ENCODE data around the gene NRXN3. TPM values are rescaled to one million over a fixed set of nuclear protein-coding genes. Genes with fewer than 3 reads are reported as not detected.

Gene NRXN3
- polyA plus RNA-seq, 1 of the 3 experiments (the other 2 are of a cell fraction), result 1.6 TPM

- Histone ChIP-seq H3K27ac (ENCODE audit: low read depth in 2 of 2, low read length in 1 of 2) (no peak overlapping the region), H3K79me2 (ENCODE audit: insufficient read depth) (no peaks in the 10 kb centered on the region), H3K4me3 (ENCODE audit: low read depth in 2 of 2, low read length in 1 of 2) (no peak overlapping the region), H3K4me1 (ENCODE audit: control insufficient read depth in 1 of 2, insufficient read depth in 2 of 2, low read depth in 1 of 2, low read length in 1 of 2) (peaks cover 5 to 13% of the 10 kb centered on the region in 2 experiments; a peak in 3 of 4 replicates), H4K20me1 (ENCODE audit: insufficient read depth) (no peaks in the 10 kb centered on the region), H3K27me3 (ENCODE audit: insufficient read depth) (no peaks in the 10 kb centered on the region), H3F3A (replicated peaks; ENCODE audit: insufficient read depth) (no peaks in the 10 kb centered on the region), H3K9me2 (no peaks in the 10 kb centered on the region), H3K4me2 (no peak overlapping the region), H3K36me3 (replicated peaks in 1 of 2; ENCODE audit: control insufficient read depth in 1 of 2, insufficient read depth in 2 of 2, low read length in 1 of 2) (no peaks in the 10 kb centered on the region), H3K9ac (no peak overlapping the region), H3K9me3 (no peaks in the 10 kb centered on the region), H2AFZ (ENCODE audit: low read depth) (no peak overlapping the region)
- DNase-seq, result no peak
- CTCF ChIA-PET, result no interaction called here
- TF ChIP-seq EP300 (IDR thresholded peaks at IDR 0.05; ENCODE audit: borderline replicate concordance in 1 of 2, low read depth in 1 of 2, low read length in 1 of 2), result no peak
- TF ChIP-seq TEAD4 (IDR thresholded peaks at IDR 0.05; ENCODE audit: borderline replicate concordance, insufficient read depth), result no peak
- no peak for TF ChIP-seq JUND (IDR thresholded peaks at IDR 0.05)
- no peak for TF ChIP-seq USF1 (IDR thresholded peaks at IDR 0.05; ENCODE audit: borderline replicate concordance, low read depth)
- TF ChIP-seq TCF12 (IDR thresholded peaks at IDR 0.05), result no peak
- no peak for TF ChIP-seq USF2 (IDR thresholded peaks at IDR 0.05; ENCODE audit: borderline replicate concordance, low read depth, low read length)
- TF ChIP-seq, protein P1, sequence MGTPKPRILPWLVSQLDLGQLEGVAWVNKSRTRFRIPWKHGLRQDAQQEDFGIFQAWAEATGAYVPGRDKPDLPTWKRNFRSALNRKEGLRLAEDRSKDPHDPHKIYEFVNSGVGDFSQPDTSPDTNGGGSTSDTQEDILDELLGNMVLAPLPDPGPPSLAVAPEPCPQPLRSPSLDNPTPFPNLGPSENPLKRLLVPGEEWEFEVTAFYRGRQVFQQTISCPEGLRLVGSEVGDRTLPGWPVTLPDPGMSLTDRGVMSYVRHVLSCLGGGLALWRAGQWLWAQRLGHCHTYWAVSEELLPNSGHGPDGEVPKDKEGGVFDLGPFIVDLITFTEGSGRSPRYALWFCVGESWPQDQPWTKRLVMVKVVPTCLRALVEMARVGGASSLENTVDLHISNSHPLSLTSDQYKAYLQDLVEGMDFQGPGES (IDR thresholded peaks at IDR 0.05; ENCODE audit: low read depth, low read length), result no peak
- no peak for TF ChIP-seq SMC3 (IDR thresholded peaks at IDR 0.05; ENCODE audit: low read depth, low read length)
- TF ChIP-seq CHD2 (IDR thresholded peaks at IDR 0.05; ENCODE audit: low read length, partially characterized antibody), result no peak
- no peak for TF ChIP-seq GABPA (IDR thresholded peaks at IDR 0.05; ENCODE audit: low read depth)
- no peak for TF ChIP-seq FOSL2 (IDR thresholded peaks at IDR 0.05; ENCODE audit: borderline replicate concordance, low read depth)
- POLR2A ChIA-PET, result no interaction called here
- WGBS (ENCODE audit: low lambda C conversion rate), result 26% methylated on average over 3 of the region's 3 CpGs
Observed at GRCh38 chr14:79727900-79728299, 1557.7 kb downstream of the NRXN3 start.

GRCh38 chr14:79728331-79728730 lies 1558.2 kb downstream of the NRXN3 start:
- 38% methylated on average over 3 of the region's 3 CpGs for WGBS (ENCODE audit: low lambda C conversion rate)
- DNase-seq, result no peak
- no peak overlapping the region for H2AFZ ChIP-seq (ENCODE audit: low read depth)
- CTCF ChIA-PET, result no interaction called here
- TF ChIP-seq, protein P2, sequence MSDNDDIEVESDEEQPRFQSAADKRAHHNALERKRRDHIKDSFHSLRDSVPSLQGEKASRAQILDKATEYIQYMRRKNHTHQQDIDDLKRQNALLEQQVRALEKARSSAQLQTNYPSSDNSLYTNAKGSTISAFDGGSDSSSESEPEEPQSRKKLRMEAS (IDR thresholded peaks at IDR 0.05; ENCODE audit: low read depth), result no peak
- TF ChIP-seq EZH2phosphoT487 (IDR thresholded peaks at IDR 0.05; ENCODE audit: borderline replicate concordance, low read depth) (no peak), EP300 (IDR thresholded peaks at IDR 0.05; ENCODE audit: borderline replicate concordance in 1 of 2, low read depth in 1 of 2, low read length in 1 of 2) (no peak), USF1 (IDR thresholded peaks at IDR 0.05; ENCODE audit: borderline replicate concordance, low read depth) (no peak), CHD2 (IDR thresholded peaks at IDR 0.05; ENCODE audit: low read length, partially characterized antibody) (no peak), RFX5 (IDR thresholded peaks at IDR 0.05; ENCODE audit: low read length) (no peak), NRF1 (IDR thresholded peaks at IDR 0.05; ENCODE audit: low read depth, low read length) (no peak), SMC3 (IDR thresholded peaks at IDR 0.05; ENCODE audit: low read depth, low read length) (no peak), GABPA (IDR thresholded peaks at IDR 0.05; ENCODE audit: low read depth) (no peak), TAF1 (IDR thresholded peaks at IDR 0.05; ENCODE audit: borderline replicate concordance, low read depth, low read length) (no peak), TEAD4 (IDR thresholded peaks at IDR 0.05; ENCODE audit: borderline replicate concordance, insufficient read depth) (no peak)
- TF ChIP-seq, protein P1 (IDR thresholded peaks at IDR 0.05; ENCODE audit: low read depth, low read length), result no peak
- H3K4me3 ChIP-seq (ENCODE audit: low read depth in 2 of 2, low read length in 1 of 2), result no peak overlapping the region
- H3K4me2 ChIP-seq, result no peak overlapping the region
- H3K4me1 ChIP-seq (ENCODE audit: control insufficient read depth in 1 of 2, insufficient read depth in 2 of 2, low read depth in 1 of 2, low read length in 1 of 2), result peaks cover 6 to 17% of the 10 kb centered on the region in 2 experiments; a peak in 3 of 4 replicates
- H3K27ac ChIP-seq (ENCODE audit: low read depth in 2 of 2, low read length in 1 of 2), result no peak overlapping the region
- no peaks in the 10 kb centered on the region for H3K9me3 ChIP-seq
- H3K9me2 ChIP-seq, result no peaks in the 10 kb centered on the region
- H3K27me3 ChIP-seq (ENCODE audit: insufficient read depth), result no peaks in the 10 kb centered on the region
- H4K20me1 ChIP-seq (ENCODE audit: insufficient read depth), result no peaks in the 10 kb centered on the region
- no peaks in the 10 kb centered on the region for H3F3A ChIP-seq (replicated peaks; ENCODE audit: insufficient read depth)
- POLR2A ChIA-PET, result no interaction called here
- H3K9ac ChIP-seq, result no peak overlapping the region
- H3K36me3 ChIP-seq (replicated peaks in 1 of 2; ENCODE audit: control insufficient read depth in 1 of 2, insufficient read depth in 2 of 2, low read length in 1 of 2), result no peaks in the 10 kb centered on the region
- H3K79me2 ChIP-seq (ENCODE audit: insufficient read depth), result no peaks in the 10 kb centered on the region

Measured in SK-N-SH (cell line).